IPS-20b (cell line): Measurements from ENCODE around the gene BCL11B.

ENCODE experiments used
- H3K27ac ChIP-seq: one replicate; pipeline ENCODE4 v1.5.1; 2013; ENCODE audit warnings: low read length
- H3K27me3 ChIP-seq: 2 replicates; pipeline ENCODE4 v1.6.1; 2013; ENCODE audit warnings: mild to moderate bottlenecking, low read length, inconsistent platforms; ENCODE audit not compliant: insufficient read depth
- H3K36me3 ChIP-seq: 2 replicates; pipeline ENCODE4 v1.6.1; 2013; ENCODE audit warnings: low read depth, mild to moderate bottlenecking, inconsistent platforms, low read length, moderate library complexity; ENCODE audit not compliant: insufficient read depth
- H3K4me1 ChIP-seq: 2 replicates; pipeline ENCODE4 v1.6.1; 2013; ENCODE audit warnings: mild to moderate bottlenecking, control low read depth, inconsistent platforms, low read length, moderate library complexity; ENCODE audit not compliant: insufficient read depth
- H3K4me3 ChIP-seq: 2 replicates; pipeline ENCODE4 v1.5.1; 2013; ENCODE audit warnings: mild to moderate bottlenecking, low read length, inconsistent platforms
- H3K9ac ChIP-seq: 2 replicates; pipeline ENCODE4 v1.6.1; 2013; ENCODE audit warnings: low read depth, mild to moderate bottlenecking, inconsistent platforms, low read length, moderate library complexity
- H3K9me3 ChIP-seq: 2 replicates; pipeline ENCODE4 v1.6.1; 2013; ENCODE audit warnings: mild to moderate bottlenecking, low read depth, low read length, inconsistent platforms; ENCODE audit not compliant: insufficient read depth

Gene BCL11B

GRCh38 chr14:99313234-99313633 lies 41.2 kb upstream of the BCL11B start:
- no peaks in the 10 kb centered on the region for H3K4me1 ChIP-seq
- H3K36me3 ChIP-seq, result no peaks in the 10 kb centered on the region
- no peak overlapping the region for H3K9ac ChIP-seq
- H3K9me3 ChIP-seq, result 0 out of 2 replicates have a peak, but pooled peaks cover 3% of the 10 kb centered on the region
- no peak overlapping the region for H3K27ac ChIP-seq
- no peak overlapping the region for H3K4me3 ChIP-seq
- H3K27me3 ChIP-seq, result no peaks in the 10 kb centered on the region

GRCh38 chr14:99312106-99312505 lies 40.1 kb upstream of the BCL11B start:
- Histone ChIP-seq H3K9me3 (0 out of 2 replicates have a peak, but pooled peaks cover 3% of the 10 kb centered on the region), H3K4me3 (no peak overlapping the region), H3K36me3 (no peaks in the 10 kb centered on the region), H3K27ac (no peak overlapping the region), H3K9ac (no peak overlapping the region), H3K27me3 (no peaks in the 10 kb centered on the region), H3K4me1 (no peaks in the 10 kb centered on the region)

- Histone ChIP-seq H3K36me3 (no peaks in the 10 kb centered on the region), H3K4me3 (no peak overlapping the region), H3K27ac (no peak overlapping the region), H3K9ac (no peak overlapping the region), H3K27me3 (no peaks in the 10 kb centered on the region), H3K4me1 (no peaks in the 10 kb centered on the region), H3K9me3 (0 out of 2 replicates have a peak, but pooled peaks cover 3% of the 10 kb centered on the region)
These were observed 37.3 kb upstream of the BCL11B start for GRCh38 chr14:99309220-99309766.

GRCh38 chr14:99304208-99304607 lies 32.2 kb upstream of the BCL11B start:
- Histone ChIP-seq H3K9ac (no peak overlapping the region), H3K27me3 (no peaks in the 10 kb centered on the region), H3K27ac (no peak overlapping the region), H3K4me1 (peaks cover 12% of the 10 kb centered on the region; the same call in 1 of the 2 replicates), H3K36me3 (no peaks in the 10 kb centered on the region), H3K4me3 (no peak overlapping the region), H3K9me3 (peaks cover 10% of the 10 kb centered on the region; the same call in 1 of the 2 replicates)

GRCh38 chr14:99300190-99300589 lies 28.2 kb upstream of the BCL11B start:
- H3K27ac ChIP-seq, result peak overlapping the region; percentile 43
- peak overlapping the region; percentile 14; the same call in 1 of the 2 replicates for H3K9ac ChIP-seq
- H3K27me3 ChIP-seq, result no peaks in the 10 kb centered on the region
- peak overlapping the region; percentile 34; the same call in 1 of the 2 replicates for H3K4me3 ChIP-seq
- H3K36me3 ChIP-seq, result no peaks in the 10 kb centered on the region
- H3K9me3 ChIP-seq, result peaks cover 10% of the 10 kb centered on the region; the same call in 1 of the 2 replicates
- peaks cover 12% of the 10 kb centered on the region; the same call in 1 of the 2 replicates for H3K4me1 ChIP-seq

GRCh38 chr14:99296517-99296916 lies 24.5 kb upstream of the BCL11B start:
- peaks cover 12% of the 10 kb centered on the region; the same call in 1 of the 2 replicates for H3K4me1 ChIP-seq
- no peak overlapping the region for H3K27ac ChIP-seq
- H3K9me3 ChIP-seq, result peaks cover 5% of the 10 kb centered on the region; the same call in 1 of the 2 replicates
- no peak overlapping the region for H3K4me3 ChIP-seq
- H3K9ac ChIP-seq, result no peak overlapping the region
- H3K27me3 ChIP-seq, result no peaks in the 10 kb centered on the region
- no peaks in the 10 kb centered on the region for H3K36me3 ChIP-seq

GRCh38 chr14:99289394-99290189 lies 17.6 kb upstream of the BCL11B start:
- Histone ChIP-seq H3K9me3 (no peaks in the 10 kb centered on the region), H3K27me3 (no peaks in the 10 kb centered on the region), H3K9ac (no peak overlapping the region), H3K4me3 (no peak overlapping the region), H3K27ac (no peak overlapping the region), H3K36me3 (no peaks in the 10 kb centered on the region), H3K4me1 (no peaks in the 10 kb centered on the region; the same call in 1 of the 2 replicates)

GRCh38 chr14:99288948-99289347 lies 17.0 kb upstream of the BCL11B start:
- H3K9me3 ChIP-seq, result no peaks in the 10 kb centered on the region
- H3K27ac ChIP-seq, result no peak overlapping the region
- H3K36me3 ChIP-seq, result no peaks in the 10 kb centered on the region
- no peaks in the 10 kb centered on the region for H3K27me3 ChIP-seq
- no peak overlapping the region for H3K9ac ChIP-seq
- peaks cover 2% of the 10 kb centered on the region; the same call in 1 of the 2 replicates for H3K4me1 ChIP-seq
- no peak overlapping the region for H3K4me3 ChIP-seq

- H3K9me3 ChIP-seq, result no peaks in the 10 kb centered on the region
- H3K27me3 ChIP-seq, result no peaks in the 10 kb centered on the region
- no peak overlapping the region for H3K9ac ChIP-seq
These were observed 15.4 kb upstream of the BCL11B start for GRCh38 chr14:99287269-99287942.

GRCh38 chr14:99286761-99287160 lies 14.8 kb upstream of the BCL11B start:
- Histone ChIP-seq H3K27ac (no peak overlapping the region), H3K4me3 (no peak overlapping the region), H3K27me3 (no peaks in the 10 kb centered on the region), H3K4me1 (peaks cover 2% of the 10 kb centered on the region; the same call in 1 of the 2 replicates), H3K36me3 (no peaks in the 10 kb centered on the region), H3K9me3 (no peaks in the 10 kb centered on the region), H3K9ac (no peak overlapping the region)

More at GRCh38 chr14:99287269-99287942, 15.4 kb upstream of the BCL11B start:
- no peaks in the 10 kb centered on the region for H3K36me3 ChIP-seq
- H3K27ac ChIP-seq, result no peak overlapping the region
- H3K4me1 ChIP-seq, result peaks cover 2% of the 10 kb centered on the region; the same call in 1 of the 2 replicates
- no peak overlapping the region for H3K4me3 ChIP-seq

GRCh38 chr14:99284254-99285004 lies 12.4 kb upstream of the BCL11B start:
- no peaks in the 10 kb centered on the region for H3K9me3 ChIP-seq
- no peaks in the 10 kb centered on the region for H3K27me3 ChIP-seq
- H3K4me3 ChIP-seq, result no peak overlapping the region
- H3K36me3 ChIP-seq, result no peaks in the 10 kb centered on the region
- H3K4me1 ChIP-seq, result peaks cover 2% of the 10 kb centered on the region; the same call in 1 of the 2 replicates
- H3K27ac ChIP-seq, result no peak overlapping the region
- H3K9ac ChIP-seq, result 0 out of 2 replicates have a peak overlapping the region, but pooled peaks have one; percentile 15
